ENCODE measurements around the gene FLOT2.
"Not testable (repeated sequence)": the region's sequence is repeated elsewhere in the genome, so short reads cannot be mapped to it uniquely, and the experiment has no call there.

FLOT2 gene

DNA sequence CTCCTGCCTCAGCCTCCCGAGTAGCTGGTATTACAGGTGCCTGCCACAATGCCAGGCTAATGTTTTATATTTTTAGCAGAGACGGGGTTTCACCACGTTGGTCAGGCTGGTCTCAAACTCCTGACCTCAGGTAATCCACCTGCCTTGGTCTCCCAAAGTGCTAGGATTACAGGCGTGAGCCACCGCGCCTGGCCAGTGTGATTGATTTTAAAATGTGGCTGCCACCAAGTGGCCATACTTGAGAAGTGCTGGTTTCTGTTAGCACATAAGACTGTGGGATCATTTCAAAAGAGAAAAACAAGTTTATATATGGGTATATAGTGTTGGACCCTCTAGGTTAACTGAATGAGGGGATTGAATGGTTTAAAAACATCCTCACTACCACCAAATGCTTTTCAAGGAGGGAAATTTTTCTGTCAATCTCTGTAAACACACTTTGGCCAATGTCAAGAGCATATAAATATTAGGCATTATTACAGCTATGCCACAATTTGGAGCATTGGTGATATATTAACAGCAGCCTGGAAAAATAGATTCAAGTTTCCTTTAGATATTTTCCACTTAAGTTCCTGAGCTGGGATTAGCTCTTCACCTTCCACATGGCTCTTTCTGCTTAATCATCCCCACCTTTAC is 18.9 kb upstream of the FLOT2 start:
- peak; percentile 10 for DNase-seq

DNA sequence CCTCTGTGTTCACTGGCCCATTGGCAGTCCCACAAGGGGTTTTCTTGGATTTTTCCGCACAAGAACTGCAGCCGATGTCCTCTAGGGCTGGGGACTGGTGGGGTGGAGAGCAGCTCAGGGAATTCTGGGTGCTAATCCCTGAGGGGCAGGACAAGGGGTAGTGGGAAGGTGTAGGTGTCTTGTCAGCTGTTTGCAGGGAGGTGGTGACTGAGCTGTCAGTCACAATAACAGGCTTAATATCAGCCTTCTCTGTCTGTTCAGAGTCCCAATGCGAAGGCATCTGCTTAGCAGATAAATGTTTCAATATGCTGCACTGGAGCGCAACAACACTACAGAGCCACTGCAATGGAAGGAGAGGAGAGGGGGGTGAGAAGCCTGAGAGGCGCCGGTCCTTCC is 15.4 kb upstream of the FLOT2 start:
- DNase-seq: no peak

DNA sequence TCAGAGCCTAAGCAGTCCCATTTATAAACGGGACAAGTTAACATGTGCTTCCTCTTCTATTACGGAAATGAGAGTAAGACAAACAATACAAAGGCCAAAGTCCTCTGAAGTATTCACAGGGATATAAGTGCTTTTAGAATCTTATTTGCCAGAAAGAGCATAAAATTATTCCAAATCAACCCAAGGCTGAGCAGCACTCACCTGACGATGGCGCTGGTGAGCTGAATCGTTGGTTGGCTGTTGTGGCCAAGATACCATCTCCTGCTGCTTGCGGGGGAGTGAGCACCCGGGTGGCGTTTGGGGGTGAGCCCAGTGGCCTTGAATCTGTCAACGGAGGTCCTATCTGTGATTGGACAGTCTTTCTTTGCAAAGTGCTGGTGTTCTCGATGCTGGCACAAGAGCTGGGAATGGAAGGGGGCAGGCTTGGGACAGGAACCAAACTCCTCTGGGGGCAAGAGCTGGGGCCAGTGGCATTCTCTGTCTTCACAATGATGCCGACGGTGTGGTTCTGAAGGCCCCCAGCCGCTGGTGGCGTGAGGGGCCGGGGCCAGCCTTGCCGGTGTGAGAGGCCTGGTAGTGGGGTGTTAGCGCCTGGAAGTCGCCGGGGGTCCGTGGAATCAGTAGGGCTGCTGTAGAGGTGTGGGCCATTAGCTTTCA is 14.9 kb upstream of the FLOT2 start:
- no peak for DNase-seq

DNA sequence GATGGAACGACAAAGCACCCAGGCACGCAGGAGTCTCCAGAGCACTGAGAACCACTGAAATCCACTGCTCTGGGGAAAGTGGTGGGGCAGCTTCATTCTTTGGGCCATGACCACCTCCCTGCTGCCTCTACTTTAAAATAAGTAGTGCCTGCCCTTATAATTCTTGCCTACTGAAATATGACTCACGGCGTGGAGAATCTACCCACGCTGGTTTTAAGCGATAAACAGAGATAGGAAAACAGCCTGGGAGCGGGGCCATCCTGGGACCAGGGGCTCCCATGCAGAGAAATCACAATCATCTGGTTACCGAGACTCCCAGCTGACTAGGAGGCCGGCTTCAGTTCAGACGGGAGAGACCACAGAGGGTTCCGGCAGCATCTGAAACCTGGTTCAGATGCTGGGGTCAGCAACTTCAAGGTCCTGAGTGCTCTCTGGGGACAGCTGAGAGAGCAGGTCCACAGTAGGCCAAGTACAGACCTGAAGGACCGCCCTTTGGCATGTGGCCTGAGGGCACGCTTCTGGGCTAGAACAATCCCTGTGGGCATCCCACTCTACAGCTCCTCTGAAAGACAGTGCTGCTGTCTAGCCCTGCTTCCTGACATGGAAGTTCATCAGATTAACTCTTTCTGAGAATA is 14.0 kb upstream of the FLOT2 start:
- no peak for DNase-seq

DNA sequence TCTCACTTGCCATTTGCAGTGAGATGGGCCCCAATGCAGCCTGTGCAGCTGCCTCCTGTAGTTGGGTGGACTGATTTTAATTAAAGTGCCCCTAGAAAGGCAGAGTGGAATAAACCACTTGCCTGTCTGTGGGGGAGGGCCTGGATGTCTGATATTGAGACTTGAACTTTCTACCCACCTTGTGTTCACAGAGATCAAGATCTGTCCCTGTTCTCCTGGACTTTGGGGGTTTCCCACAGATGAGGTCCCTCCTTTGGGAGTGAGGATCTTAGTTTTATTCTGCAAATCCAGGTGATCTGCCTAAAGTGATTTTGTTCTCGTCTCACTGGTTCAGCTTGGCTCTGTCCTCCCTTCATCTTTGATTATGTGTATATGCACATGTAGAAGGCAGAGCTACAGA is 13.0 kb upstream of the FLOT2 start:
- no peak for DNase-seq

DNA sequence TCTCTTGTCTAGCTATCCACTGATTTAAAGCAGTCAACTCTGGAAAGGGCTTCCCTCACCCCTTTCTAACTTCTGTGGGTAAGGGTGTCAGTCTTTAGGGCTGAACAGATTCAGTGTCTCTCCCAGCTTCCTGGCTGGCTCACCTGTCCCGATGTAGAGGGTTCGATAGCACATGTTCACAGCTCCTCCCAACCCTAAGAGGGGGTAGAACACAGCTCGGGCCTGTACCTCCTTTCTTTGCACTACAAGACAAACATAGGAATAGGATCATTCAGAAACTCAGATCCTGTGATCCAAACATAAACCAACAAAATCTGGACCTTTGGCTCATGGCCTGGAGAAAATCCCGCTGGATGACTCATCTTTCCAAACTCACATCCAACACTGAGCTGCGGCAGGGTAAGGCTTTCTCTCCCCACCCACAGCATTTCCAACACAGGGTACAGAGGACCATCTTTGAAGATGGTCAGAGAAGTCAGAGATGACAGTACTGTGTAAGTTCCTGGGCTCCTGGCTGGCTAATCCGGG is 11.2 kb upstream of the FLOT2 start:
- DNase-seq: no peak

DNA sequence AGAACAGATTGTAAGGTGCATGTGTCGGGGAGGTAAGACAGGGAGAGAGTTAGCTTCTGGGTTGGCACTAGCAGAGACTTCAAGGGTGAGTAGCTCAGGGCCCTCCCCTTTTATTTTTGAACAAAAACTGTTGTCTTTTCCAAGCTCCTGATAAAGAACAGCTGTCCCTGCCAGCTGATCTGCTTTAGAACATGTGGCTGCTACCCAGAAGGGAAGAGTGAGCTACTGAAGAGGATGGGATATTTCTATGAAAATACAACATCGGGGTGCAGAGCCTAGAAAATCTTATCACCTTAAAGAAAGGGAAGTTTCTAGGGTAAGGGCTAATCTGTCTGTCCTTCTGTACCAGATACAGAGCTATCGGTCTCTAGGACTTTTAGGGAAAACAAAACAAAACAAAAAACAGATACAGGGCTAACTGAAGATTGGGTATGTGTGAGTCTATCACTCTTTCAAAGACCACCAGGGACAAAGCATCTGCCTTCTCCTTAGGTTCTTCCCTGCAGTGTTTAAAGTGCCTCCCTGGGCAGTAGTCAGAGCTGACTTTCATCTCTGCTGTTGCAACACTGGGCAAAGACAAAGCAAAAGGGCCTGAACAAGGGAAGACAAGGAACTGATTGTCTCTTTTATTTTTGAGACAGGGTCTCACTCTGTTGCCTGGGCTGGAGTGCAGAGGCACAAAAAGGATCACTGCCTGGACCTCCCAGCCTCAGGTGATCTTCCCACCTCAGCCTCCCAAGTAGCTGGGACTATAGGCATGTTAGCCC is 10.4 kb upstream of the FLOT2 start:
- DNase-seq: no peak

DNA sequence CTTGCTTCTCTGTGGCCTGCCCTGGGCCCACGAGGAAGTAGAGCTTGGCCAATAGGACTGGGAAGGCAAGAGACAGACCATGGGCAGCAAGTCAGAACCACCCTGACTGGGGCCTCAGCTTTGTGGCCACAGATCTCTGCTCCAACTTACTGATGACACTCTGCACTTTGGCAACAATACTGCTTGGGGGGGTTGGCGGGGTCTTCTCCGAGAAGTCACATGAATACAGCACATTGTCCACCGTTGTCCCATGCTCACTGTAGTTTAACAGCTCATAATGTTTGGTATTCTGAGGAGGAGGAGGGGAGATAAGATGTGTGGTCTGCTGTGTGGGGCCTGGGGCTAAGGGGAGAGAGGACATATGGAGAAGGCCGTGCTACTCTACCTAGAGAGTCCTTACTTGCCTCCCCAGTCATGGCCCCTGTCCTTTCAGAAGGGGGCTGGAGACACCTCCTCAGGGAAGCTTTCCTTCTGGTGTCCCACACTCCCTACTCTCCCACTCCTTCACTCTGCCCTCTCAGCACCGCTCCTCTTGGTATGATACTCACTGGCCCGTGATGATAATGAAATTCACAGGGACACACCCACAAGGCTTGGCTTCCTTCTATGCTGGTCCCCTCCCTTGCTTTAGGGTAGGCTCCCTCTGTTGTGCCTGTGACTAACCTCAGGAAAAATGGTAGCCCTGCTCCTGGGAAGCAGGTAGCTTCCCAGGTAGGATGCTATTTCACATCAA is 9.3 kb upstream of the FLOT2 start:
- no peak for DNase-seq

DNA sequence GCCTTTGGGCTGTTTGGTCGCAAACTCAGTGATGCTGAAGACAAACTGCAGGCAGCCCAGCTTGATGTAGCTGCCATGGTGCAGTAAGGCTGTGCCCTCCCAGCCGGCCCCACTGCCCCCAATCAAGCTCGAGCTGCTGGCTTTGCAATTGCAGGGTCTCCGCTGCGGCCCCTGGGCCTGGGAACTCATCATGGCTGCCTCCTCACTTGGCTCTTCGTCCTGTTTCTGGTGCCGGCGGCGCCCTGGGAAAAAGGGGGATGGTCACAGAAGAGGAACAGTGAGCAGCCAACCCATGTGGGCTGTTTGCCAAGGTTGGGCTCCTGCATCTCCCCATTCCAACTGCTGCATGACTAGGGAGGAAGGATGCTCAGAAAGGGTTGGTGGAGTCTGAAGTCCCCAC is 8.7 kb upstream of the FLOT2 start:
- DNase-seq: no peak

DNA sequence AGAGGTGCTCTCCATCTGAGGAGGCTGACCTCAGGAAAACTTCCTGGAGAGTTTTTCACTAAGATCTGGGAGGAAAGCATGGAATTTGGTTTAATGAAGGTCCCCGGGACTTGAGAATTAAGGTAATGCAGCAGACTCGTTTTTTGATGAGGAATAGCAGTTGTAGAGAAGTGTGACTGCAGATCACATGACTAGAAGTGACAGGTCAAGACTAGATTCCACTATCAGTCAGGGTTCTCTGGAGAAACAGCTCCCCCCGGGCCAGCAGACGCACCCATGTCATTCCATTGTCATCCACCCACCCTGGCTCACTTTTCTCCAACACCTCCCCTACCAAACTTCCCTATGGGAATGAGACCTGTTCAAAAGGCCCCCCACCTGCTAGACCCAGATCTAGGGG is 7.3 kb upstream of the FLOT2 start:
- DNase-seq: no peak

DNA sequence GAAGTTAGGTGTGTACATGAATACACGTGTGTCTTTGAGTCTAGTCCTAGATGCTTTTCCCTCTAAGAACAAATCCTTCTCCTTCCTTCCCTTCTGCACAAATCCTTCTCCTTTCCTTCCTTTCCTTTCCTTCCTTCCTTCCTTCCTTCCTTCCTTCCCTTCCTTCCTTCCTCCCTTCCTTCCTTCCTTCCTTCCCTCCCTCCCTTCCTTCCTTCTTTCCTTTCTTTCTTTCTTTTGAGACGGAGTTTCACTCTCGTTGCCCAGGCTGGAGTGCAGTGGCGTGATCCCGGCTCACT is 6.0 kb upstream of the FLOT2 start:
- DNase-seq: not testable (repeated sequence)

DNA sequence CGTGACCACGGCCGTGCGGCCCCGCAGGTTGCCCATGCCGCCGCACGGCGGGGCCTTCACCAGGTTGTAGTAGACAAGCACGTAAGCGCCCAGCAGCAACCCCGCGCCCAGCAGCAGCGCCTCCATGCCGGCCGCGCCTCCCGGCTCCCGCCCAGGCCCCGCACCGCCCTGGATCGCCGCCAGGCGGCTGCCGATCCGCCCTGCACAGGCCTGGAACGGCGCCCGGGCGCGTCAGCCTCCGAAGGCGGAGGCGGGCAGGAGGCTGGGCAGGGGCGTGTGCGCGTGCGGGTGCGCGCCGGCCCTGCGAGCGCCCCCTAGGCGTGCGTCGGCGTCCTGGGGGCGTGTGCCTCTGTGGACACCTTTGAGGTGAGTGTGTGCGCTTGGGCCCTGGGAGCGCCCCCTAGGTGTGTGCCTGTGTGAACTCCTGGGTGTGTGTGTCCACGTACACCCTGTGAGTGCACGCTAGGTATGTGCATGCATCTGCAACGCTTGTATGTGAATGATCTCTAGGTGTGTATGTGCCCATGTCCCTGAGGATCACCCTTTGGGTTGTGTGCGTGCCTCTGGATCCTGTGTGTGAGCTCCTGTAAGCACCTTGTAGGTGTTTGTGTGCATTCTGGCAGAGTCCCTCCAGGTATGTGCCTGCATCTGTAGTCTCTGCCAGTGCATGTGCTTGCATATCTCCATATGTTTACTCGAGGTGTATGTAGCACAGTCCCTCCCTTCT is 5.4 kb upstream of the FLOT2 start, which contains the start of gene DHRS13:
TSS of gene DHRS13 (minus strand) at position 261 of the 727 bp plus-strand sequence. CDS start at position 126, 135 bp downstream.
- DNase-seq: peak; percentile 90

DNA sequence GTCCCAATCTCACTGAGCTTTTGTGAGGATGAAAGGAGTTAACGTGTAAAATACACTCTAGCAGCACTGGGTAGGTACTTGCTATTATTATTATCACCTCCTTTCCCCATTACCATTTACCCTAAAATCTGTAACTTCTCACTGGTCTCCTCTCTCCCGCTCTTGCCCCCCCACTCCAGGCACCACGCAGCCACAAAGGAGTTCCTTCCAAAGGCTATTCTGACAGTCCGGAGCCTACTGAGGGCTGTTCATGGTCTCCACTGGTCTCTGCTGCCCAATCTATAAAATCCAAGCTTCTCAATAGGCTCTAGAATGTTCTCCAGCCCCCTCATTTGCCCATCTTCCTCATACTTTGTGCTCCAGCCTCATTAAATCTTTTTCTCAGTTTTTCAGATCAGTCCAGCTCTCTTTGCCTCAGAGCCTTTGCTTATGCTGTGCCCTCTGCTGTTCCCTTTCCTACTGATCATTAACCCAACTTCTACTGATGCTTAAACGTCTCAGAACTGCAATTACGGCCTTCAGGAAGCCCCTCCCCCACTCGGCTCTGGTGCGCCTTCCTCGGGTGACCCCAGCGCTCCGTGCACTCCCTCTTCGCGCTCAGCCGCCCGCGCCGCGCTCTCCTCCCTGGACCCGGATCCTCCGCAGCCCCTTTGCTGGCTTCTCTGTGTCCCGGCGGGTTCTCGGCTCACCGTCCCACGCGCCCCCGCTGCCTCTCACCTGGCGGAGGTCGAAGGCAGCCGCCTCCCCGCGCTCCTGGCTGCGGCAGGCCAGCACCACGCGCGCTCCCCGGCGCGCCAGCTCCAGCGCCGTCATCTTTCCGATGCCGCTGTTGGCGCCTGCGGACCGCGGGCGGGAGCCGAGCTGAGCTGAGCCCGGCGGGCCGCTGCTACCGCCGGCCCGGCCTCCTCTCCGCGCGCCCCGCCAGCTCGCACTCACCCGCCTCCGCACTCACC is 4.6 kb upstream of the FLOT2 start:
- peak; percentile 44 for DNase-seq

DNA sequence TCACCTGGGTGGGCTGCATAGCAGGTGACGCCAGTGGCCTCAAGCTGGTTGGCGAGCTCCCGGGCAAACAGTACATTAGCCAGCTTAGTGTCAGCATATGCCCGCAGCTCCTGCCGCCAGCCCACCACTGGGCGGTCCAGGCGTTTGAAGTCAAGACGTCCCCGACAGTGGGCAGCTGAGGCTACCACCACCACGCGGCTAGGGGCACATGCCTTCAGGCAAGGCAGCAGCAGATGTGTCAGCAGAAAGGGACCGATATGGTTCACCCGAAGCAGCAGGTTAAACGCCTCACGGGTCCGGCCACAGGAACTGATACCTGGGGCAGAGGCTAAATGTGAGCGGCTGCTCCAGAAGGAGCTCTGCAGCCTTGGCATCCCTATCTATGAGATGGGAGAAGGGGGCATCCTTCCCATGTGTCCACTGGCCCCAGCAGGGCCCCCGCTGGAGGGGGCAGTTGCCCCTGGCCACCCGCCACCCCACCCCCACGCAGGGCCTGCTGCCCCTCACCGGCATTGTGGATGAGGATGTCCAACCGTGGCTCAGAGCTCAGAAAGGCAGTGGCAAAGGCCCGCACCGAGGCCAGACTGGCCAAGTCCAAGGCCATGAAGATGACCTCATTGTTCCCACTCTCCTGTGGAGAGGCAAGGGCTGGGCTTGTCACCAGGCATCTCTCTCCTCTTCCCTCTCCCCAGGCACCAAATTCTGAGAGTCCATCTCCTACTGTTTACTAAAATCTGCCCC is 3.6 kb upstream of the FLOT2 start:
- DNase-seq: no peak

DNA sequence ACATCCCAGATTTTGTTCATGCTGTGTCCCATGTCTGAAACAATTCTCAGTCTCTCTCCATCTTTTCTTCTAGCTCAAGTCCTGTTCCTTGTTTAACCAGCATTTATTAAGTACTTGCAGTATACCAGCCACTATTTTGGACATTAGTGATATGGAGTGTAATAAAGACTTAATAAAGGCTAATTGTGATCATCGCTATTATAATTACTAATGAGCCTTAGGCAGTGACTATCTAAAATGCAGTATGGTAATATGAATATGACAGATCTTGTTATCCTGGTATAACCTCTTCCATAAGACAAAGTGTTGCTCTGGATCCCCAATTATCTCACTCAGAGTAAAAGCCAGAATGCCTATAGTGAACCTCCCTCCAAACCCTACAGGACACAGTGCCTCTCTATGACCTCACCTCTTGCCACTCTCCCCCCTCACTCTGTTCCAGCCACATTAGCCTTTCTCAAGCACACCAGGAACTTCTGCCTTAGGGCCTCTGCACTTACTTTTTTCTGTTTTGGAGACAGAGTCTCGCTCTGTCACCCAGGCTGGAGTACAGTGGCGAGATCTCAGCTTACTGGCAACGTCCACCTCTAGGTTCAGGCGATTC is 1.8 kb upstream of the FLOT2 start:
- no peak for DNase-seq

DNA sequence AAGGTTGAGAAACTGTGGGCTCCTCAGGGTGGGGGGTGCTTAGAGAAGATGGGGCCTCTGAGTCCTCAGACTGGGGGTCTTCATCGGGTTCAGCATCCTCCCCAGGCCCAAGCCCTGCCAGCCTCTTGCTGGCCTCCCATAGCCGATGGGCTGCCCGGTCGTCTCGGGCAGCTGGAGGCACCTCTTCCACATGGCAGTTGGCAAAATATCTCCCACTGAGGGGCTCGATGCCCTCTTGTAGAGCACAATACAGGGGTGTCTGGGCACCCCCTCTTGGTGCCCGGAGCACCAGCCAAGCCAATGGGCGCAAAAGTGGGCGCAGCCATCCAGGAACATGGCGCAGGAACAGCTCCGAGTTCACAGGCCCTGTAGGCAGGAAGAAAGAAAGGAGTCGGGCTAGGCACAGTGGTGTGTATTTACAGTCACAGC is 1.0 kb upstream of the FLOT2 start:
- no peak for DNase-seq

DNA sequence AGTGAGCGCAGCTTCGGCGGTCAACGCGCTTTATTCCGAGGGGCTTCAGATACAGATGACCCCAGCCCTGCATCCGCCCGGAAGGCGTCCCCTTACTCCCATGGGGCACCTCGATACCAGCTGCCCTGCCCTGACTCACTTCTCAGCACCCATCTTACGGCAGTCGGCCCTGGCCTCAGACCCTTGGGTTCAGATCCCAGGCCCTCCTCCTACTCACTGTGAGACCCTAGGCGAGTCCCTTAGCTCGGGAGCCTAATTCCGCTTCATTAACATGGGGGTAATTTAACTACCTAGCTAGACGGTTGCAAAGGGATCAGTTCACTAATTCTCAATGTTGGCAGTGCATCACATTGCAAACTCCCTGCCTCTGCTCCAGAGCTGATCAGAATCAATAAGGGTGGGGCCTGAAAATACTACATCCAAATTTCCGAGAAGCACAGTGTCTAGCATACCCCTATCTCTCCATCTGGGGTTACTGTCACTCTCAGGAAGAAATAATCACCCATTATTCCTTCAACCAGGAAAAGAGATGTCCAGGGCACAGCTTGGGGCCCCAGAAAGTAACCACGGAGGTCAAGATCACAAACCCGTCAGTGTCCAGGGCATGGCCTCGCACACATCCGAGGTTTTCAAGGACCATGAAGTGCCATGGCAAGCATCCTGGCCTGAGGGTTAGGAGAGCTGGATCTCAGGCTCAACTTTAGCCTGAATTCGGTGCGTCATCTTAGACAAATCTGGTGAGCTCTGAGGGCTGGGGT is 415 bp upstream of the FLOT2 start:
- no peak for DNase-seq

DNA sequence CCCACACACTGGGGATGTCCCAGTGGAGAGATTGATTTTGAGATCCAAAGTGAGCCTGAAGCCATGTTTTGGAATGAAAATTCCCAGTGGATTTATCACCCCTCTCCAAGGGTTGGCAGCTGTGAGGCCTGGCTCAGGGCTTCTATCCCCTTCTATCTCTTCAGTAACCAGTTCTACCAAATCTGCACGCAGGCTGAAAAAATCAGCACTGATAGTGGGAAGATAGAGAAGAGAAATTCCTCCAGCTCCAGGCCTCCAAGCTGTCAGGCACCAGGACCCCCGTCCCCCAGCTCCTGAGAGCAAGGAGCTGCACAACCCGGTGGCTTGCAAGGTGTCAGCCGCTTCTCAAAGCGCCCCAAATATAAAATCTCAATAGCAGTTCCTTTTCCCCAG is 1.0 kb downstream of the FLOT2 start:
- DNase-seq: no peak
